PC-9 (cell line): Measurements from ENCODE around the gene AKR1C4. TPM values are rescaled to one million over a fixed set of nuclear protein-coding genes. Genes with fewer than 3 reads are reported as not detected.
"Not testable (repeated sequence)": the region's sequence is repeated elsewhere in the genome, so short reads cannot be mapped to it uniquely, and the experiment has no call there.

Experiments
- BruUV-seq: library from RNA; stranded (reverse); fragments of 400-500 nt; replicated peaks from 2 replicates; lab custom pipeline; 2021; lab: Mats Ljungman, UMichigan
- CTCF ChIA-PET: fragments of 300-600 bp; sonication (Branson Sonifier 250); formaldehyde crosslinking; loops from one replicate; lab custom pipeline; 2022; ENCODE audit warnings: antibody characterized with exemption; lab: Charles Lee
- POLR2A ChIA-PET: fragments of 300-600 bp; sonication (Branson Sonifier 250); formaldehyde crosslinking; loops from one replicate; lab custom pipeline; 2022; ENCODE audit warnings: antibody characterized with exemption; ENCODE audit not compliant: unreplicated experiment; lab: Charles Lee
- DNase-seq, 2 experiments: peaks; one replicate each; pipeline versions ENCODE4 v3.0.0 to v3.0.0-alpha.2; 2015 to 2022; ENCODE audit warnings: mixed read lengths in 1 of 2
- H2AFZ ChIP-seq: fragments of 200-600 bp; sonication (generic); 2 replicates; pipeline ENCODE4 v1.8.1; 2017; ENCODE audit warnings: antibody characterized with exemption
- H3F3A ChIP-seq: fragments of 200-600 bp; sonication (generic); 2 replicates; pipeline ENCODE4 v1.8.1; 2017; ENCODE audit warnings: antibody characterized with exemption, mild to moderate bottlenecking, low read depth; ENCODE audit not compliant: insufficient read depth
- H3K27ac ChIP-seq: fragments of 200-600 bp; sonication (generic); 2 replicates; pipeline ENCODE4 v1.6.1; 2016; ENCODE audit warnings: mixed run types
- H3K27me3 ChIP-seq: fragments of 200-600 bp; sonication (generic); 2 replicates; pipeline ENCODE4 v1.6.1; 2016; ENCODE audit warnings: low read depth, mixed run types; ENCODE audit not compliant: insufficient read depth
- H3K36me3 ChIP-seq: fragments of 200-600 bp; sonication (generic); 2 replicates; pipeline ENCODE4 v1.6.1; 2016; ENCODE audit warnings: low read depth, mixed run types
- H3K4me1 ChIP-seq: fragments of 200-600 bp; sonication (generic); replicated peaks from 2 replicates; pipeline ENCODE4 v1.6.1; 2016; ENCODE audit warnings: mixed run types; ENCODE audit not compliant: insufficient read depth
- H3K4me2 ChIP-seq: fragments of 200-600 bp; sonication (generic); 2 replicates; pipeline ENCODE4 v1.6.1; 2017; ENCODE audit warnings: mixed run types
- H3K4me3 ChIP-seq: fragments of 200-600 bp; sonication (generic); 2 replicates; pipeline ENCODE4 v1.6.1; 2016; ENCODE audit warnings: mixed run types
- H3K79me2 ChIP-seq: fragments of 200-600 bp; sonication (generic); 2 replicates; pipeline ENCODE4 v1.6.1; 2017; ENCODE audit warnings: low read depth, mixed run types
- H3K9me2 ChIP-seq: fragments of 200-600 bp; sonication (generic); 2 replicates; pipeline ENCODE4 v1.8.1; 2017; ENCODE audit warnings: mild to moderate bottlenecking; ENCODE audit not compliant: insufficient read depth
- H3K9me3 ChIP-seq: fragments of 200-600 bp; sonication (generic); 2 replicates; pipeline ENCODE4 v1.8.1; 2016; ENCODE audit warnings: low read depth; ENCODE audit not compliant: insufficient read depth
- H4K20me1 ChIP-seq: fragments of 200-600 bp; sonication (generic); 2 replicates; pipeline ENCODE4 v1.8.1; 2017; ENCODE audit not compliant: insufficient read depth
- EZH2 ChIP-seq: fragments of 200-600 bp; sonication (generic); IDR thresholded peaks from 2 replicates; pipeline ENCODE4 v1.8.0; 2017; ENCODE audit warnings: antibody characterized with exemption, low read depth
- intact Hi-C: fragments of 100-400 bp; cut with micrococcal nuclease; formaldehyde crosslinking; loops from one replicate; pipeline ENCODE4 v1.10.0; 2022; ENCODE audit not compliant: unreplicated experiment
- total RNA-seq: library from RNA; stranded (reverse); gene quantifications from 2 replicates; pipeline ENCODE4 v1.2.3, GENCODE V29; 2021
- TF ChIP-seq, protein P1 (sequence below): fragments of 200-600 bp; sonication (generic); conservative IDR thresholded peaks from 2 replicates; pipeline ENCODE4 v1.6.1; 2017; ENCODE audit warnings: mixed run types, antibody characterized with exemption, mild to moderate bottlenecking, moderate library complexity

AKR1C4 gene
- total RNA-seq, 1 experiment from 2014 or later = not detected

DNA sequence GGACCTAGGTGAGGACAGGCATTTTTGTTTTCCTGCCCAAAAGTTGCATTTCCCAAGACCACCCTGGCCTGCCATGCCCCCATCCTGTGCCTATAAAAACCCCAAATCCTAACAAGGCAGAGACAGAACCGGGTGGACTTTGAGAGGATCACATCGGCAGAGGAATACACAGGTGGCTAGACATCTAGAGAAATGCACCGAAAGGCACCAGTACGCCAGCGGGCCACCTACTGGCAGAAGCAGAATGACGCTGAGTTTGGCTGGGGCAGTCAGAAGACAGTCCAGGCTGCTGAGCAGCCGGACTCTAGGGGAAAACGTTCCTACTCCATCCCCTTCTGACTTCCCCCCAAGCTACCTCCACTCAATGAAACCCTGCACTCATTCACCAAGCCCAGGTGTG, 2.8 kb downstream of the AKR1C4 start:
- Histone ChIP-seq H3K4me1 (no peaks in the 10 kb centered on the region), H3K9me3 (no peaks in the 10 kb centered on the region), H3K79me2 (no peaks in the 10 kb centered on the region), H3K36me3 (no peaks in the 10 kb centered on the region), H3K4me2 (no peak overlapping the region), H3K27ac (no peak overlapping the region), H3K27me3 (no peaks in the 10 kb centered on the region), H3F3A (no peaks in the 10 kb centered on the region), H3K9me2 (no peaks in the 10 kb centered on the region), H4K20me1 (no peaks in the 10 kb centered on the region), H2AFZ (no peak overlapping the region), H3K4me3 (no peak overlapping the region)
- intact Hi-C loops = no loop called here
- BruUV-seq = no TSS peak
- DNase-seq = peak in 1 of 2 experiments; percentile 2
- POLR2A ChIA-PET = no interaction called here
- CTCF ChIA-PET = no interaction called here
- no peak for TF ChIP-seq EZH2
- TF ChIP-seq, protein P1, sequence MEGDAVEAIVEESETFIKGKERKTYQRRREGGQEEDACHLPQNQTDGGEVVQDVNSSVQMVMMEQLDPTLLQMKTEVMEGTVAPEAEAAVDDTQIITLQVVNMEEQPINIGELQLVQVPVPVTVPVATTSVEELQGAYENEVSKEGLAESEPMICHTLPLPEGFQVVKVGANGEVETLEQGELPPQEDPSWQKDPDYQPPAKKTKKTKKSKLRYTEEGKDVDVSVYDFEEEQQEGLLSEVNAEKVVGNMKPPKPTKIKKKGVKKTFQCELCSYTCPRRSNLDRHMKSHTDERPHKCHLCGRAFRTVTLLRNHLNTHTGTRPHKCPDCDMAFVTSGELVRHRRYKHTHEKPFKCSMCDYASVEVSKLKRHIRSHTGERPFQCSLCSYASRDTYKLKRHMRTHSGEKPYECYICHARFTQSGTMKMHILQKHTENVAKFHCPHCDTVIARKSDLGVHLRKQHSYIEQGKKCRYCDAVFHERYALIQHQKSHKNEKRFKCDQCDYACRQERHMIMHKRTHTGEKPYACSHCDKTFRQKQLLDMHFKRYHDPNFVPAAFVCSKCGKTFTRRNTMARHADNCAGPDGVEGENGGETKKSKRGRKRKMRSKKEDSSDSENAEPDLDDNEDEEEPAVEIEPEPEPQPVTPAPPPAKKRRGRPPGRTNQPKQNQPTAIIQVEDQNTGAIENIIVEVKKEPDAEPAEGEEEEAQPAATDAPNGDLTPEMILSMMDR = no peak

DNA sequence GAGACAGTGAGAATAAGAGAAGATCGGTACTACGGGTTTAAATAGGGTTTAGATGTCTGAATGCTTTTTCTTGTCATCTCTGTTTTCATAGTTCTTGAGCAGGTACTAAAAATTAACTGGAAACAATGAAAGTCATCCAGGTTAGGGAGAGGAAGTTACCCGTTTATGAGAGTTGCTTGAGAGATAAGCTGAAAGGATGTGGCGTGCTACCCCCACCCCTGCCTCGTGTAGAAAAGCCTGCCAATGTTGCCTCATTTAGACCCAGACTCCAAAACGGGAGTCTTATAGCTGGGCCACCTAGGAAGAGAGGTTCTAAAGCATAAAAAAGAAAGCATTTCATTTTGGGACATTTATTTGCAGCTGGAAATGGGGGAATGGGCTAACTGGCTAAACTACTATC, 10.2 kb downstream of the AKR1C4 start:
- no peaks in the 10 kb centered on the region for H3K9me2 ChIP-seq
- no TSS peak for BruUV-seq
- H3K27me3 ChIP-seq = no peaks in the 10 kb centered on the region
- no peak overlapping the region for H3K27ac ChIP-seq
- H3K4me2 ChIP-seq = no peak overlapping the region
- no peak for TF ChIP-seq EZH2
- TF ChIP-seq, protein P1 = no peak
- no peaks in the 10 kb centered on the region for H3K4me1 ChIP-seq
- H2AFZ ChIP-seq = no peak overlapping the region
- no peaks in the 10 kb centered on the region for H3K79me2 ChIP-seq
- no peaks in the 10 kb centered on the region for H3F3A ChIP-seq
- POLR2A ChIA-PET = no interaction called here
- H3K4me3 ChIP-seq = no peak overlapping the region
- no peak for DNase-seq
- H4K20me1 ChIP-seq = no peaks in the 10 kb centered on the region
- intact Hi-C loops = no loop called here
- CTCF ChIA-PET = no interaction called here
- no peaks in the 10 kb centered on the region; the same call in 1 of the 2 replicates for H3K9me3 ChIP-seq
- H3K36me3 ChIP-seq = no peaks in the 10 kb centered on the region

DNA sequence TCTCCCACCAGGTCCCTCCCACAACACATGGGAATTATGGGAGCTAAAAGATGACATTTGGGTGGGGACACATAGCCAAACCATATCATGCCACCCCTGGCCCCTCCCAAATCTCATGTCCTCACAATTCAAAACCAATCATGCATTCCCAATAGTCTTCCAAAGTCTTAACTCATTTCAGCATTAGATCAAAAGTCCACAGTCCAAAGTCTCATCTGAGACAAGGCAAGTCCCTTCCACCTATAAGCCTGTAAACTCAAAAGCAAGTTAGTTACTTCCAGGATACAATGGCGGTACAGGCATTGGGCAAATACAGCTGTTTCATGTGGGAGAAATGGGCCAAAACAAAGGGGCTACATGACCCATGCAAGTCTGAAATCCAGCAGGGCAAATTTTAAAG, 13.1 kb downstream of the AKR1C4 start:
- POLR2A ChIA-PET = not testable (repeated sequence)

DNA sequence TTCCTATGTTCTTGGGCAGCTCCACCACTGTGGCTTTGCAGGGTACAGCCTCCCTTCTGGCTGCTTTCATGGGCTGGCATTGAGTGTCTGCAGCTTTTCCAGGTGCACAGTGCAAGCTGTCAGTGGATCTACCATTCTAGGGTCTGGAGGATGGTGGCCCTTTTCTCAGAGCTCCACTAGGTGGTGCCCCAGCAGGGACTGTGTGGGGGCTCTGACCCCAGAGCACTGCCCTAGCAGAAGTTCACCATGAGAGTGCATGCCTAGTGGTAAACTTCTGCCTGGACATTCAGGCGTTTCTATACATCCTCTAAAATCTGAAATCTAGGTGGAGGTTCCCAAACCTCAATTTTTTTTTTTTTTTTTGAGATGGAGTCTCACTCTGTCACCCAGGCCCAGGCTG, 13.6 kb downstream of the AKR1C4 start:
- H3K9me2 ChIP-seq, H4K20me1 ChIP-seq, H3K4me3 ChIP-seq, BruUV-seq, H3F3A ChIP-seq, intact Hi-C loops, H3K4me2 ChIP-seq, DNase-seq, H3K79me2 ChIP-seq, H3K9me3 ChIP-seq, H2AFZ ChIP-seq, H3K36me3 ChIP-seq, POLR2A ChIA-PET, H3K27me3 ChIP-seq, CTCF ChIA-PET, H3K4me1 ChIP-seq, H3K27ac ChIP-seq: not testable (repeated sequence)

More for the DNA sequence above, 13.1 kb downstream of the AKR1C4 start:
- H3F3A ChIP-seq, H3K4me2 ChIP-seq, H3K27me3 ChIP-seq, H3K36me3 ChIP-seq, H3K27ac ChIP-seq, H2AFZ ChIP-seq, H3K4me1 ChIP-seq, BruUV-seq, H4K20me1 ChIP-seq, H3K4me3 ChIP-seq, H3K9me3 ChIP-seq, H3K9me2 ChIP-seq, DNase-seq, H3K79me2 ChIP-seq, intact Hi-C loops: not testable (repeated sequence)
- CTCF ChIA-PET = interaction anchor here (0.6 kb wide), 1 partner anchor 200 kb away, joined by 4 read pairs; no protein-coding TSS in a partner anchor
